GM18951 (cell line): ENCODE results near the gene PLVAP.

Source experiments
- POLR2A ChIP-seq: IDR thresholded peaks from 4 replicates; pipeline ENCODE4 v1.6.1; 2011; ENCODE audit warnings: mild to moderate bottlenecking; ENCODE audit not compliant: insufficient read length, insufficient read depth; ENCODE audit errors: extremely low read depth
- in situ Hi-C: fragments of 300-500 bp; cut with MboI; formaldehyde crosslinking; loops from one replicate; pipeline ENCODE4 v1.12.0; 2022; ENCODE audit warnings: low sequenced_read_pairs, mixed read lengths, inconsistent platforms; ENCODE audit not compliant: unreplicated experiment

The PLVAP gene

DNA sequence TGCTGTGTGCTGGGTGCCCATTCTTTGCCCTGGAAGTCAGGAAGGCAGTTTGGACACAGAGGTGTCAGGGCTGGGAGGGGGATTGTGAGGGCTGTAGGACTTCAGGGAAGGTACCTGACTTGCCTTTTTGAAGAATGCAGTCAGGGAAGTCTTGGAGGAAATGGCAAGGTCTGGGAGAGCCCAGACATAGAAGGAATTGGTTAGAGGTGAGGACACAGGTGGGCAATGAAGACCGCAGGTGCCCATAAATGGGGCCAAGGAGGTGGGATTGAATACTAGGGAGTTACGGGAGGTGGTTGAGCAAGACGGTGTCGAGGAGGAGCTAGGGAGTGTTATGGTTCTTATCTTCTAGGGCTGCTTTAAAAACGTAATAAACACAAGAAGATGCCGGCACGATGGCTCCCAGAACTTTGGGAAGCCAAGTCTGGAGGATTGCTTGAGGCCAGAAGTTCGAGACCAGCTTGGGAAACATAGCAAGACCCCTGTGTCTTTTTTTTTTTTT lies 69.2 kb downstream of the PLVAP start:
- in situ Hi-C loops: no loop called here
- TF ChIP-seq POLR2A: no peak

DNA sequence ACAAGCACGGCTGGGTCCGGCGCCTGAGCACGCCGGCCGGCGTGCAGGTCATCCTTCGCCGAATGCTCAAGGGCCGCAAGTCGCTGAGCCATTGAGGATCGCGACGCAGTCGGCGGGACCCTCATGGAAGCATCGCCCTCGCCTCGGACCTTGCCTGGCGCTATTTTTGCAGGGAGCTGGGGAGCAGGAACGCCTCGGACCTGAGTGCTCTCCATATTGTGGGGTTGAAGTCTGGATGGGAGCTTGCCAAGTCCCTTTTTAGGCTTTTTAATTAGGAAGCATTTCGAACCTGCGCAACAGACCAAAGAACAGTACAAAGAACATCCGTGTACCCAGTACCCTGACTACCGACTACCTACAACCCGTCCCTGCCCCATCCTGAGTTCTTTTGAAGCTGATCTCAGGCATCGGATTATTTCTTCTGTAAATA lies 70.8 kb downstream of the PLVAP start:
- TF ChIP-seq POLR2A: no peak
- in situ Hi-C loops: no loop called here

DNA sequence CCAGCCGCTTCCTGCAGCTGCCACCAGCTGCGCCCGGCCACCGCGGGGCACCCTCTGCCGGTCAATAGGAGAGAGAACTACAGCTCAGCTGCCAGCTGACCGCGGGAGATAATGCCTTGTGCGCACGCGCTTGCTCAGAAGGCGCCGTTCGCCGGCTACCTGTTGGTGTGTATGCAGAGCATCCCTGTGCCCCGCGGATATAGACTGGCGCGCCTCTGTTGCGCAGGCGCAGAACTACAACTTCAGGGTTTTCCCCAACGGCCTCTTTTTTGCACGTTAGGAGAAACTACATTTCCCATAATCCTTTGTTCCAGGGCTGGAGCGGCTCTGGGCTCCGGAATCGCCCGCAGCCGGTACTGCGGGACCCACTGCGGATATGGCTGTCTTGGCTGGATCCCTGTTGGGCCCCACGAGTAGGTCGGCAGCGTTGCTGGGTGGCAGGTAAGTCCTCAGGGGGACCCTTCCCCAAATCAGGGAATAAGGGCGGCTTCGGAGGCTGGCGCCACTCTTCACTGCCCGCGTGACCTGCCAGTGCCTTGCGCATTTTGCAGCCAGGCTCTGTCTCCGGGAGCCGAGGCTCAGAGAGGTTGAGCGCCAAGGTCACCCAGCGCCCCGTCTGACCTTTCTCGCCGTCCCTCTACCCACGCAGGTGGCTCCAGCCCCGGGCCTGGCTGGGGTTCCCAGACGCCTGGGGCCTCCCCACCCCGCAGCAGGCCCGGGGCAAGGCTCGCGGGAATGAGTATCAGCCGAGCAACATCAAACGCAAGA lies 71.4 kb downstream of the PLVAP start, which contains the start of gene MRPL34:
TSS of gene MRPL34 (plus strand) at position 356 of the 768 bp plus-strand sequence. CDS start at position 377, 21 bp downstream.
- in situ Hi-C loops: no loop called here
- peak; percentile 79 for TF ChIP-seq POLR2A

DNA sequence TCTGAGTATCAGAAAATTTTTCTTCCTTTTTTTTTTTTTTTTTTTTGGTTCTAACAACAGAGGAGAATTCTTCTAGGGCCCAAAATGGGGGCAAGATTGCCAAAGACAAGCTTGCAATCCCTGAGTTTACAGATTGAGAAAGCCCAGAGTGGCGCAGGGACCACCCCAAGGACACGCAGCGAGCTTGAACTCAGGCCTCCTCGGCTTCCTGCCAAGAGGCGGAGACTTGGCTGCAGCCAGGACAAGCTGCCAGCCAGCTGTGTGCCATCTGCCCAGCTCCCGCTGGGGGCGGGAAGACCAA lies 72.0 kb downstream of the PLVAP start:
- in situ Hi-C loops: no loop called here
- no peak for TF ChIP-seq POLR2A

DNA sequence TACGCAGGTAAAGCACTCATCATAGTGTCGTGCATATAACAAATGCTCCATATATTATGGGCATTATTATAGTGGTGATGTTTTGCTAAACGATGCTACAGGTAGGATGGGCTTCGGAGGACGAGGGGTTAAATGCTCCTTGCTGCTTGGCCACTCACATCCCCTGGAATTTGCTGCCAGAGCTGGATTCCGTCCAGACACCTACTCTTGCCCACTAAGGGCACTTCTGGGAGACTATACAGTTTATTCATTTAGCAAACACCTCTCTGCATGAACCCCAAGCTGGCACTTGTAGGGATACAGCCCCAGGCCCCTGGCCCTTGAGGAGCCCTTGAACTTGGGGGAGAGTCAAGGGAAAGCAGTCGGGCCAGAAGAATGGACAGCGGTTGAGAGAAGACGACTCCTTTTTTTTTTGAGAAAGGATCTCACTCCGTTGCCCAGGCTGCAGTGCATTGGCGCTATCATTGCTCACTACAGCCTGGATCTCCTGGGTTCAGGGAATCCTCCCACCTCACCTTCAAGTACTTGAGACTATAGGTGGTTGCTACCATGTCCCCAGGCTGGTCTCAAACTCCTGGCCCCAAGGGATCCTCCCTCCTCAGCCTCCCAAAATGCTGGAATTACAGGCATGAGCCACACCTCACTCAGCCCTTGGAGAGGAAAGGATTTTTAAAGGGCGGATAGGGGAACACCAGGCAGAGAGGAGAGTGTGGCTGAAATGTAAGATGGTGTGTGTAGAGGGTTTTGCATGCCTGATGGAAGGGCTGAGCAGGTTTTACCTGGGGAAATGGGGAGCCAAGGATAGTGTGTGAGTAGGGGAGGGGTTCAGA lies 72.5 kb downstream of the PLVAP start:
- in situ Hi-C loops: no loop called here
- TF ChIP-seq POLR2A: no peak

GRCh38 chr19:17303940-17304267 lies 73.2 kb downstream of the PLVAP start:
- no peak for TF ChIP-seq POLR2A
- in situ Hi-C loops: no loop called here

DNA sequence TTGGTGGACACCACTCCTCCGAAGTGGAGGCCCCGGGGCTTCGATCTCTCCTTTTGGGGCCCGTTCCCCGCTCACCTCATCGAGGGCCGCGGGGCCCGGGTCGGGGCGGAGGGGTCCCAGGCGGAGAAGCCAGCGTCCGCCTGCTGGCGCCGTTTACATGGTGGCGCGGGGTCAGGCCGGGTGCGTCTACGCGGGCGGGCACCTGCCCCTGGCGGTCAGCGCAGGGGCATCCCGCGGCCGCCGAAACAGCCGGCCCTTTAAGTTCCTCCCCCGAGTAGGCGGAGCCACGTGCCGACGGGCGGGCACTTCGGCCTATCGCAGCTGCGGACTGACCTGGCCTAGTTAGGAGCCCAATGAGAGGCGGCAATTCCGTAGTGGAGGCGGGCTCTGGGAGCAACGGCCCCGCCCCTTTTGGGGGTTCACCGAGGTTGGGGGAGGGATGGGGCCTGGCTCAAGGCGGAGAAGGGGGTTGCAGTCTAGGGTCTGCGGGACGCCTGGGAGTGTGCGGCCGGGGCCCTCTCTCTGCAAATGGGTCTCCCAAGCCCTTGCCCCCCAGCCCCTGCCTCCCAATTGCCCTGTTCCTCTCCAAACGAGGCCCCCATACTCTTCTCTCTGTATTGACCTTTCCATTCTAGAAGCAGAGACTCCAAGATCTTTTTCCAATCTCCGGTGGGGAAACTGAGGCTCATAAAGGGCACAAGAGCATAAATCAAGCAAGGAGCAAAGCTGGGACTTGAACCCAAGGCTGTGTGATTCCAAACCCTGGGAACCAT lies 73.8 kb downstream of the PLVAP start, which contains the start of gene ABHD8:
TSS of gene ABHD8 (minus strand) at position 259 of the 773 bp plus-strand sequence. CDS start 1,809 bp downstream, outside the sequence.
- in situ Hi-C loops: no loop called here
- peak; percentile 61 for TF ChIP-seq POLR2A

DNA sequence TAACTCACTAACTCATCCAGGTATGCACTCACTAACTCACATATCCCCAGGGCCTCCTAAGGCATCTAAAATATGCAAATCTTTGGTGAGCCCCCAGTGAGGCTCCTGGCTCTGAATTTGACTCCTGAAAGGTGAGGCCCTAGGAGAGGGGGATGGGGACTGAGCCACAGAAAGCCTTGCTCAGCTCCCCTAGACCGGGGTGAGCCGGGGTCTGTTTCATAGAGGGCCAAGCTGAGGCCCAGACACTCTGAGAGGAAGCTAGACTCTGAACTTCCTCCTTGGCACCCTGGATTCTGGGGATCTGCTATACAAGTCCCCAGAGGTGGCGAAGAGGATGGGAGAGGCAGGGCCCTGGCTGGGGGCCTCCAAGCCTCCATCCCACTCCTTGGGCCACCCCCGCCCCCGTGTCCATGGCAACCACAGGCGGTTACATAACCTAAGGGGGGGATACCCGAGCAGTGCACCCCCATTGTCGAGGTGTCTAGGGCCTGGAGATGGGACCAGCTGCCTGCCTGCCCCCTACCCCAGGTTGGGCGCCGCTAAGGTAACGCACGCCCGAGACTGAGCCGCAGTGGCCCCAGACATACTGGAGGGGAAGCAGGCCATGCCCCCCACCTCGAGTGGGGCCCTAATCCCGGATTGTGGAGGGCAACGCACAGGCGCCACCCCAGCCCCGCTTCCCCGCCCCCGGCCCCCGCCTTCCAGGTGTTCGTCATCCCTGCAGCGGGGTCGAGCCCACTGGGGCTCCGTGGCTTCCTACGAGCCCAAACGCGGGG lies 74.6 kb downstream of the PLVAP start:
- TF ChIP-seq POLR2A: no peak
- in situ Hi-C loops: no loop called here
